Measurements from ENCODE around the gene FRYL.
"Not testable (repeated sequence)": the region's sequence is repeated elsewhere in the genome, so short reads cannot be mapped to it uniquely, and the experiment has no call there.

GRCh38 chr4:48758703-48759102, 21.4 kb downstream of the FRYL start:
- not testable (repeated sequence) for TF ChIP-seq CTCF (IDR thresholded peaks at IDR 0.05 in 4 of 5, conservative IDR thresholded peaks at IDR 0.05 in 1 of 5); POLR2A (IDR thresholded peaks at IDR 0.05)
